GM12875 (cell line): ENCODE measurements around the gene MINDY4.

ENCODE experiments used
- H3K4me3 ChIP-seq: one replicate; pipeline ENCODE4 v1.5.1; 2011; ENCODE audit warnings: low read depth, low read length, control low read depth
- CTCF ChIP-seq: IDR thresholded peaks from 2 replicates; pipeline ENCODE4 v1.5.1; 2011; ENCODE audit warnings: low read depth, mild to moderate bottlenecking, control low read depth, inconsistent platforms, low read length, moderate library complexity, borderline replicate concordance; ENCODE audit not compliant: insufficient read depth

MINDY4 gene

GRCh38 chr7:30894866-30895605, 123.8 kb downstream of the MINDY4 start:
- H3K4me3 ChIP-seq, result no peak overlapping the region
- TF ChIP-seq CTCF, result no peak

- TF ChIP-seq CTCF, result no peak
- H3K4me3 ChIP-seq, result no peak overlapping the region
Observed at GRCh38 chr7:30896036-30896435, 124.8 kb downstream of the MINDY4 start.

- TF ChIP-seq CTCF, result no peak
- no peak overlapping the region for H3K4me3 ChIP-seq
Observed at GRCh38 chr7:30896783-30897637, 125.8 kb downstream of the MINDY4 start.

- TF ChIP-seq CTCF, result no peak
Observed at GRCh38 chr7:30897770-30898169, 126.6 kb downstream of the MINDY4 start.

GRCh38 chr7:30898411-30898810, 127.2 kb downstream of the MINDY4 start:
- H3K4me3 ChIP-seq, result no peak overlapping the region
- TF ChIP-seq CTCF, result no peak

More at GRCh38 chr7:30897770-30898169, 126.6 kb downstream of the MINDY4 start:
- no peak overlapping the region for H3K4me3 ChIP-seq

GRCh38 chr7:30899066-30899465, 127.8 kb downstream of the MINDY4 start:
- no peak overlapping the region for H3K4me3 ChIP-seq

More at GRCh38 chr7:30899066-30899465, 127.8 kb downstream of the MINDY4 start:
- no peak for TF ChIP-seq CTCF
